ENCODE measurements around the gene MNT. TPM values are rescaled to one million over a fixed set of nuclear protein-coding genes. Genes with fewer than 3 reads are reported as not detected.

Gene MNT
- total RNA-seq, 1 experiment from 2014 or later = 38.9 TPM

- Mint-ChIP-seq H3K9me3 (no peaks in the 10 kb centered on the region), H3K4me1 (peaks cover 10 to 22% of the 10 kb centered on the region in 2 experiments), H3K27ac (peak overlapping the region in 1 of 3 experiments; percentile 44; a peak in 1 of 7 replicates), H3K27me3 (ENCODE audit: low read depth) (no peaks in the 10 kb centered on the region), H3K4me3 (no peak overlapping the region), H3K36me3 (ENCODE audit: insufficient read depth in 1 of 3, low read depth in 3 of 3) (peaks cover 3 to 27% (median 18%) of the 10 kb centered on the region in 3 experiments; a peak in 6 of 7 replicates)
- Histone ChIP-seq H2BK5ac (ENCODE audit: insufficient read length, low read length) (no peak overlapping the region), H3K79me2 (ENCODE audit: insufficient read depth, low read length) (no peaks in the 10 kb centered on the region), H4K5ac (ENCODE audit: insufficient read length, low read depth, low read length) (no peak overlapping the region), H2AK5ac (ENCODE audit: insufficient read length, low read length) (no peak overlapping the region), H4K91ac (ENCODE audit: insufficient read length, low read depth, low read length) (no peak overlapping the region), H2BK20ac (ENCODE audit: low read depth, low read length, poor library complexity, severe bottlenecking) (no peak overlapping the region), H3K4ac (ENCODE audit: low read depth, low read length) (no peak overlapping the region), H3K9ac (ENCODE audit: extremely low read depth, insufficient read length, low read length) (no peak overlapping the region), H3K14ac (ENCODE audit: insufficient read depth, low read length) (no peak overlapping the region), H3K23ac (ENCODE audit: insufficient read length, low read depth, low read length) (no peak overlapping the region), H2BK15ac (ENCODE audit: low read depth, low read length) (no peak overlapping the region), H3K9me3 (ENCODE audit: control insufficient read depth, low read depth, low read length) (no peaks in the 10 kb centered on the region), H3K56ac (ENCODE audit: insufficient read length, low read depth, low read length) (no peak overlapping the region), H3K4me1 (ENCODE audit: insufficient read depth, low read length) (no peaks in the 10 kb centered on the region; the same call in 1 of the 2 replicates), H2BK120ac (ENCODE audit: low read depth, low read length, poor library complexity, severe bottlenecking) (no peak overlapping the region), H3K18ac (ENCODE audit: insufficient read length, low read depth, low read length) (no peak overlapping the region), H2AFZ (ENCODE audit: low read length) (no peak overlapping the region), H2BK12ac (ENCODE audit: insufficient read length, low read depth, low read length) (no peak overlapping the region), H3K4me2 (ENCODE audit: insufficient read depth, insufficient read length, low read length) (no peak overlapping the region), H3K79me1 (ENCODE audit: insufficient read depth, low read depth, low read length, poor library complexity, severe bottlenecking) (no peaks in the 10 kb centered on the region), H3K27me3 (ENCODE audit: insufficient read depth, low read length) (no peaks in the 10 kb centered on the region), H3K23me2 (ENCODE audit: insufficient read length, low read depth, low read length, poor library complexity, severe bottlenecking) (no peaks in the 10 kb centered on the region), H3T11ph (ENCODE audit: low read length) (no peak overlapping the region), H4K20me1 (ENCODE audit: control insufficient read depth, insufficient read depth, insufficient read length) (no peaks in the 10 kb centered on the region), H4K8ac (replicated peaks; ENCODE audit: insufficient read length, low read depth, low read length) (no peak overlapping the region), H3K27ac (ENCODE audit: insufficient read length, low read depth, low read length) (no peak overlapping the region)
- no peak for DNase-seq
- no peak for TF ChIP-seq CTCF (conservative IDR thresholded peaks at IDR 0.05)
- no CpG with 5 or more reads among the region's 16 CpGs for WGBS (ENCODE audit: extremely low coverage, insufficient read length, low lambda C conversion rate)
Measured at GRCh38 chr17:2380226-2380922, 20.5 kb downstream of the MNT start.

Measured in H9 (cell line).